BE2C (cell line): ENCODE results near the gene MRPS7.
A peak's percentile ranks its signal among the peaks of the same experiment; 100 is the strongest.
"Not testable (repeated sequence)": the region's sequence is repeated elsewhere in the genome, so short reads cannot be mapped to it uniquely, and the experiment has no call there.

Source experiments
- DNase-seq: peaks from one replicate; pipeline ENCODE4 v3.0.0-alpha.2; 2020
- H3K27me3 ChIP-seq: fragments of 250-450 bp; sonication (Bioruptor Pico); 2 replicates; pipeline ENCODE4 v1.5.1; 2020; ENCODE audit warnings: mild to moderate bottlenecking
- H3K36me3 ChIP-seq: fragments of 250-450 bp; sonication (Bioruptor Pico); 2 replicates; pipeline ENCODE4 v1.5.1; 2020; ENCODE audit warnings: mild to moderate bottlenecking
- H3K4me1 ChIP-seq: fragments of 250-450 bp; sonication (Bioruptor Pico); 2 replicates; pipeline ENCODE4 v1.5.1; 2020
- H3K4me3 ChIP-seq: 2 replicates; pipeline ENCODE4 v1.5.1; 2011; ENCODE audit warnings: low read depth, low read length
- H3K9me3 ChIP-seq: fragments of 250-450 bp; sonication (Bioruptor Pico); 2 replicates; pipeline ENCODE4 v1.5.1; 2020
- CTCF ChIP-seq: IDR thresholded peaks from 2 replicates; pipeline ENCODE4 v1.5.1; 2012; ENCODE audit warnings: mild to moderate bottlenecking, low read depth, low read length

The MRPS7 gene

DNA sequence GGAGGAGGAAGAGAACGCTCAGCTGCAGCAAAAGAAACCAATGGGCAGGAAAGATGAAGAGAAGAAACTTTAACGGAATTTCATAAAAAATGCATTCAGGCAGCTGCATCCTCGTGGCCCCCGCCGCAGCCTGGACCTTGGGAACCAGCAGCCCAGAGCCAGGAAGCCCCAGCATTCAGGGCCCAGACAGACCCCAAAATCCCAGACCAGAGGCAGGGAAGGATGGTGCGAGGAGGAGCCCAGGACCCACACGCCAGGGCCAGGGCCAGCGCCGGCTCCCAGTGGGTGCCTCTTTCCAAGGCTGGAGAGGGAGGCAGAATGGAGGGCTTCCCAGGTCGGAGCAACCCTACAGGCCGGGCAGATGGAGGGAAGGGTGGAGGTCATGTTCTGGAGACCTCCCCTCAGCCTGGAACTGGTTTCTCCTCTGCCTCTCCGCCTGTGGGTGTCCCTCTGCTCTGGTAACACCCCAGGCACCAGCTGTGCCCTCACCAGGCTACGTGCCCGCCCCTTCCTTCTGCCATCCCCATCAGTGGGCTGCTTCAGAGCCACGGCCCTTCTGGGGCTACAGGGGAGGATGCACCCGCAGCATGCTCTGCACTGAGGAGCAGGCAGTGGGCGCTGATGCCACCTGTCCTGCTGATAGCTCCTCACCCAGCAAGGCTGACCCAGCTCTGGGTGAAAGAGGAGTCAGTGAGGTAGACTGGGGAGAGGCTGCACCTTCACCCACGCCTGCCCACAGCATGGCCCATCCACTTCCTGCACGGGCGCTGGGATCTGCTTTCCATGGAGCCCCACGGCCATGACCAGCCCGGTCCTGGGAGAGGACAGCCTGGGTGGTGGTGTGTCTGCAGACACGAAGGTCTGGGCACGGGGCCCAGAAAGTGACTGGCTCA is 10.5 kb downstream of the MRPS7 start:
- peak; percentile 16 for TF ChIP-seq CTCF
- peaks cover 19% of the 10 kb centered on the region for H3K4me1 ChIP-seq
- H3K9me3 ChIP-seq, result no peaks in the 10 kb centered on the region
- H3K4me3 ChIP-seq, result peak overlapping the region; percentile 85
- no peaks in the 10 kb centered on the region for H3K27me3 ChIP-seq
- peaks cover 23% of the 10 kb centered on the region for H3K36me3 ChIP-seq
- DNase-seq, result peak; percentile 81

- peaks cover 20% of the 10 kb centered on the region for H3K36me3 ChIP-seq
- H3K27me3 ChIP-seq, result no peaks in the 10 kb centered on the region
- peak; percentile 55 for DNase-seq
- no peak for TF ChIP-seq CTCF
- H3K4me1 ChIP-seq, result peaks cover 19% of the 10 kb centered on the region
- H3K4me3 ChIP-seq, result peak overlapping the region; percentile 85
- no peaks in the 10 kb centered on the region for H3K9me3 ChIP-seq
Measured at GRCh38 chr17:75272848-75273184, 11.1 kb downstream of the MRPS7 start.

DNA sequence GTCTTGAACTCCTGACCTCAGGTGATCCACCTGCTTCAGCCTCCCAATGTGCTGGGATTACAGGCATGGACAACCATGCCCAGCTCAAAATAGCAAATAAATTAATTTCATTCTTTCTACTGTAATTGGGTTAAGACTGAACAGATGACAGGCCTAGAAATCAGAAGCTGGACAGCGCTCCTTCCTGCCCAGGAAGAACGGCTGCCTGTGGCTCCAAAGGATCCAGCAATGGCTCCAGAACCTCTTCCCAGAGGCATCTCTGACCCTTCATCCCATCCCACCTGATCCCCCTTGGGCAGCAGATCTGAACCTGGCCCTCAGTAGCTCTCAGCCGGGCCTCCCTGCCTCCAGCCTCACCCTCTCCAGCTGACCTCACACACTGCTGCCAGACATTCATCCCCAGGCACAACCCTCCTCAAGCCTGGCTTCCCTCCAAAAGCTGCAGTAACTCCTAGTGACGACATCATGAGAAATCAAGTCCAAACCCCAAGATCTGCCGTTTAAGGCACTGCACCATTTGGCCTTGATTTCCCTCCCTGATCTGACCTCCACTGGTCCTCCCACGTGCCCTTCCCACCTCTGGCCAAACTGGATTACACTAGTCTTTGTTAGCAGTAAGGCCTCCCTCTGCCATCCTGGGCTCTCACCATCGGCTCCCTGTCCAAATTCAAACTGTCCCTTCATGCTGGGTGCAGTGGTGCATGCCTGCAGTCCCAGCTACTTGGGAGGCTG is 12.5 kb downstream of the MRPS7 start:
- TF ChIP-seq CTCF, result no peak
- peak; percentile 56 for DNase-seq
- H3K4me1 ChIP-seq, result peaks cover 19% of the 10 kb centered on the region
- H3K4me3 ChIP-seq, result no peak overlapping the region
- H3K9me3 ChIP-seq, result no peaks in the 10 kb centered on the region
- H3K27me3 ChIP-seq, result no peaks in the 10 kb centered on the region
- H3K36me3 ChIP-seq, result peaks cover 19% of the 10 kb centered on the region

- peaks cover 14% of the 10 kb centered on the region for H3K4me1 ChIP-seq
- DNase-seq, result no peak
- no peak overlapping the region for H3K4me3 ChIP-seq
- peaks cover 23% of the 10 kb centered on the region for H3K36me3 ChIP-seq
- H3K27me3 ChIP-seq, result no peaks in the 10 kb centered on the region
- no peaks in the 10 kb centered on the region for H3K9me3 ChIP-seq
- TF ChIP-seq CTCF, result no peak
Measured at GRCh38 chr17:75277664-75278071, 16.0 kb downstream of the MRPS7 start.

DNA sequence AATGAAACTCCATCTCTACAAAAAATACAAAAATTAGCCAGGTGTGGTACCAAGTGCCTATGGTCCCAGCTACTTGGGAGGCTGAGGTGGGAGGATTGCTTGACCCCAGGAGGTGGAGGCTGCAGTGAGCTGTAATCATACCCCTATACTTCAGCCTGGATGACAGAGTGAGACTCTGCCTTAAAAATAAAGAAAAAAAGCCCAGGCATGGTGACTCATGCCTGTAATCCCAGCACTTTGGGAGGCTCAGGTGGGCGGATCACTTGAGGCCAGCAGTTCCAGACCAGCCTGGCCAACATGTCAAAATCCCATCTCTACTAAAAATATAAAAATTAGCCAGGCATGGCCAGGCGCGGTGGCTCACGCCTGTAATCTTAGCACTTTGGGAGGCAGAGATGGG is 18.5 kb downstream of the MRPS7 start:
- not testable (repeated sequence) for H3K9me3 ChIP-seq, DNase-seq, H3K4me1 ChIP-seq, H3K27me3 ChIP-seq, H3K4me3 ChIP-seq
- peaks cover 16% of the 10 kb centered on the region for H3K36me3 ChIP-seq

- H3K4me1 ChIP-seq, result no peaks in the 10 kb centered on the region
Measured at GRCh38 chr17:75285123-75285522, 23.4 kb downstream of the MRPS7 start.

More at GRCh38 chr17:75285123-75285522, 23.4 kb downstream of the MRPS7 start:
- TF ChIP-seq CTCF, result no peak
- H3K4me3 ChIP-seq, result no peak overlapping the region
- H3K9me3 ChIP-seq, result no peaks in the 10 kb centered on the region
- no peaks in the 10 kb centered on the region for H3K27me3 ChIP-seq
- H3K36me3 ChIP-seq, result peaks cover 26% of the 10 kb centered on the region
- no peak for DNase-seq
